ENCODE measurements around the gene SLC5A11. TPM values are rescaled to one million over a fixed set of nuclear protein-coding genes. Genes with fewer than 3 reads are reported as not detected.

Gene SLC5A11
- total RNA-seq, 2 donors from 2014 or later, result not detected

GRCh38 chr16:24900230-24900629, 54.5 kb downstream of the SLC5A11 start:
- Histone ChIP-seq H3K9me3 (no peaks in the 10 kb centered on the region), H3K4me3 (no peak overlapping the region), H3K36me3 (replicated peaks in 1 of 2; ENCODE audit: insufficient read depth in 1 of 2, low read depth in 2 of 2) (no peaks in the 10 kb centered on the region), H3K4me1 (no peaks in the 10 kb centered on the region), H3K27ac (no peak overlapping the region), H3K27me3 (no peaks in the 10 kb centered on the region)
- intact Hi-C loops (cut with DNase I), result no loop called here
- DNase-seq, result no peak
- no peak for TF ChIP-seq CTCF (IDR thresholded peaks at IDR 0.05)
- no peak for TF ChIP-seq POLR2A (IDR thresholded peaks at IDR 0.05)
- no peak for ATAC-seq

GRCh38 chr16:24906199-24906808, 60.5 kb downstream of the SLC5A11 start:
- Histone ChIP-seq H3K4me1 (no peaks in the 10 kb centered on the region), H3K9me3 (no peaks in the 10 kb centered on the region), H3K4me3 (no peak overlapping the region), H3K36me3 (replicated peaks in 1 of 2; ENCODE audit: insufficient read depth in 1 of 2, low read depth in 2 of 2) (no peaks in the 10 kb centered on the region), H3K27me3 (no peaks in the 10 kb centered on the region), H3K27ac (no peak overlapping the region)
- 34 to 42% methylated on average over 10 to 14 of the region's 14 CpGs for WGBS, 2 donors
- DNase-seq, result no peak
- peak; percentile 18 for ATAC-seq
- intact Hi-C loops (cut with DNase I), result no loop called here
- TF ChIP-seq POLR2A (IDR thresholded peaks at IDR 0.05) (no peak), CTCF (IDR thresholded peaks at IDR 0.05) (peak in 6 of 7 experiments; percentile 12 to 49 (median 32))

GRCh38 chr16:24906901-24907300, 61.1 kb downstream of the SLC5A11 start:
- Histone ChIP-seq H3K27ac (no peak overlapping the region), H3K27me3 (no peaks in the 10 kb centered on the region), H3K36me3 (replicated peaks in 1 of 2; ENCODE audit: insufficient read depth in 1 of 2, low read depth in 2 of 2) (no peaks in the 10 kb centered on the region), H3K4me3 (no peak overlapping the region), H3K4me1 (no peaks in the 10 kb centered on the region), H3K9me3 (no peaks in the 10 kb centered on the region)
- WGBS, 2 donors, result 71 to 90% methylated on average over 6 to 10 of the region's 10 CpGs
- DNase-seq (no peak), ATAC-seq (no peak)
- TF ChIP-seq CTCF (IDR thresholded peaks at IDR 0.05) (no peak), POLR2A (IDR thresholded peaks at IDR 0.05) (no peak)
- intact Hi-C loops (cut with DNase I), result no loop called here

- no peak for DNase-seq
- WGBS, 2 donors, result 70 to 81% methylated on average over 6 to 10 of the region's 10 CpGs
Observed at GRCh38 chr16:24908716-24909115, 63.0 kb downstream of the SLC5A11 start.

More at GRCh38 chr16:24908716-24909115, 63.0 kb downstream of the SLC5A11 start:
- no peak overlapping the region for H3K27ac ChIP-seq
- H3K9me3 ChIP-seq, result no peaks in the 10 kb centered on the region
- no peak overlapping the region for H3K4me3 ChIP-seq
- no peaks in the 10 kb centered on the region for H3K36me3 ChIP-seq (replicated peaks in 1 of 2; ENCODE audit: insufficient read depth in 1 of 2, low read depth in 2 of 2)
- no peak for TF ChIP-seq CTCF (IDR thresholded peaks at IDR 0.05)
- no peak for TF ChIP-seq POLR2A (IDR thresholded peaks at IDR 0.05)
- H3K4me1 ChIP-seq, result no peaks in the 10 kb centered on the region
- intact Hi-C loops (cut with DNase I), result no loop called here
- no peaks in the 10 kb centered on the region for H3K27me3 ChIP-seq
- no peak for ATAC-seq

Data from body of pancreas (tissue), 4 donors.